GM10847 (cell line): ENCODE measurements around the gene UBE4A.

Source experiments
- POLR2A ChIP-seq: IDR thresholded peaks from 2 replicates; pipeline ENCODE4 v1.6.1; 2011; ENCODE audit not compliant: insufficient read length; ENCODE audit errors: extremely low read depth

The UBE4A gene

GRCh38 chr11:118334745-118335144, 24.7 kb upstream of the UBE4A start:
- TF ChIP-seq POLR2A, result no peak

- TF ChIP-seq POLR2A, result no peak
Measured at GRCh38 chr11:118338637-118339061, 20.8 kb upstream of the UBE4A start.

GRCh38 chr11:118339281-118339961, 20.0 kb upstream of the UBE4A start:
- TF ChIP-seq POLR2A, result no peak

GRCh38 chr11:118340449-118340848, 19.0 kb upstream of the UBE4A start:
- no peak for TF ChIP-seq POLR2A

DNA sequence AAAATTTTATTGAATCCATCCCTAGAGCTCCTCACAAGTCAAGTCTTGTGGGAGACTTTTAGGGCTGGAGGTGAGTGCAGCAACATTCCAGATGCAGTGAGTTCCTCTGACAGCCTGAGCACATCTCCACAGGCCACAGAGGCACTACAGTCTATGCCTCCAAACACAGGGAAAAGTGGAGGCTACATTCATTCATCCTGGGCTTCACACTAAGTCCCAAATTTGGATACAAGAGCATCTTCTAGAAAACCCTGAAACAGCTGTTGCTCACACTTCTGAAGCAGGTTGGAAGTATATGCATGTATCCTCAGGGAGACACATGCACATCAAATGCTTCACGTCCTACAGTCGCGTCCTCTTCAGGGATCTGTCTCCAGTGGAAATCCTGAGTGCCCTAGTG, 18.1 kb upstream of the UBE4A start:
- no peak for TF ChIP-seq POLR2A

DNA sequence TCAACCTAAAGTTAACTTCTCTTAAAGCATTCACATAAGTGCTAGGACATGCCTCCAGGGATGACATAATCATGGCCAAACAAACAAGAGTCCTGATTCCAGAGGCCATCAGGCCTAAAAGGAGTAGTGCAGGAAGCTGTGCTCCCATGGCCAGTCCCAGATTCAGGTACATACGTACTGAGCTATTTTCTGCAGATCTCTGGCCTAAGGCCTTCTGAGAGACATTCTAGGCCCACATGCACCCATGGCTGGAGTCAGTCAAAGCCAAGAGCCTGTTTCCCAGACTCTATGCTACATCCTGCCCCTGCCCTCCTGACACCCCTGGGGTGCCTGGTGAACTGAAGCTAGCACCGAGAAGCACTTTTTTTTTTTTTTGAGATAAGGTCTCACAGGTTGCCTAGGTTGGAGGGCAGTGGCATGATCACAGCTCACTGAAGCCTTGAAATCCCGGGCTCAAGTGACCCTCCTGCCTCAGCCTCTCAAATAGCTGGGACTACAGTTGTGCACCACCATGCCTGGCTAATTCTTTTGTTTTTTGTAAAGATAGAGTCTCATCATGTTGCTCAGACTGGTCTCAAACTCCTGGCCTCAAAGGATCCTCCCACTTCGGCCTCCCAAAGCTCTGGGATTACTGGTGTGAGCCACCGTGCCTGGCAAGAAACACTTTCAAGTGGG, 17.4 kb upstream of the UBE4A start:
- TF ChIP-seq POLR2A, result no peak

DNA sequence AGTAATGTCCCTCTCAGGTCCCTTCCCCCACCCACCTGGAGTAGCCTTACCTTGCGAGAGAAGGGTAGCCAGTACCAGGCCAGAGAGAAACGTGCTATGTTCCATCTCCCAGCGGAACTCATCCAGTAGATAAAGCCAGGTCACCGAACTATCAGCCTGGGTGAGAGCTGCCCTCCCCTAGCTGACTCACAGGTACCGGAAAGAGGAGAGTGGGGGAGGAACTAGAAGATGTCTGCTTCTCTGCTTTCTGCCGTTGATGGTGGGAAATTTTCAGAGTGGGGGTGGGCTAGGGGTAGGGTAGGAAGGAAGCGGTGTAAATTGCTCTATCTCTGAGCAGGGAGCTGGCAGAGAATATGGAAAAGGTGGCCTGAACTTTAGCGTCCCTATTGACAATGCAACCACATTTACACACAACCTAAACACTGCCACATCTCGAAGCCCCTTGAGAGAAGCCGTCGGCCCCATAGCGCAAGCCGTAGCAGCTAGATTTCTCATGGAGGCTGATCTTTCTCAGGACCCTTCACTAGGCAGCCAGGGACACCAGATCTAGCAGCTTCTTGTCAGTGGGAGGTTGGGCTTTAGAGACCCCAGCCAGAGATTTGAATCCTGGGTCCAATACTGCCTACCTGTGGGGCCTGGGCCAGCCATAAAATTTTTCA, 16.8 kb upstream of the UBE4A start, which contains the start of gene CD3D:
Gene CD3D, minus strand, starts transcription at position 203 of the 659 bp plus-strand sequence. Its CDS starts 98 bp downstream, at position 105.
- TF ChIP-seq POLR2A, result no peak

DNA sequence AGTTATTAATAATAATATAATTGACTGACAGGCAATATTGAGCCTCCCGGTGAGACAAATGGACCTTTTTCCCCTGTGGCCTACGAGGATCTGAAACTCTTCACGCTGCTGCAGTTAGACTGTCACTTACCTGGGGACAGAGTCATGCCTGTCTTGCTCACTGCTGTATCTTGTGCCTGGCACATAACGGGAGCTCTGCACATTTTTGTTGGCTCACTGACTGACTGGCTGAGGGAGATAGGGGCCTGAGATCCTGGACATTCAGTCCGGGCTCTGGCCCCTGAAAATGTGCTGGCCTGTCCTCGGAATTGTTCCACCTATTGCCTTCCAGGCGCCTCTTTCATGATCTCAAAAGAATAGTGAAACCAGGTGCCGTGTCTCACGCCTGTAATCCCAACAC, 16.2 kb upstream of the UBE4A start:
- TF ChIP-seq POLR2A, result no peak

DNA sequence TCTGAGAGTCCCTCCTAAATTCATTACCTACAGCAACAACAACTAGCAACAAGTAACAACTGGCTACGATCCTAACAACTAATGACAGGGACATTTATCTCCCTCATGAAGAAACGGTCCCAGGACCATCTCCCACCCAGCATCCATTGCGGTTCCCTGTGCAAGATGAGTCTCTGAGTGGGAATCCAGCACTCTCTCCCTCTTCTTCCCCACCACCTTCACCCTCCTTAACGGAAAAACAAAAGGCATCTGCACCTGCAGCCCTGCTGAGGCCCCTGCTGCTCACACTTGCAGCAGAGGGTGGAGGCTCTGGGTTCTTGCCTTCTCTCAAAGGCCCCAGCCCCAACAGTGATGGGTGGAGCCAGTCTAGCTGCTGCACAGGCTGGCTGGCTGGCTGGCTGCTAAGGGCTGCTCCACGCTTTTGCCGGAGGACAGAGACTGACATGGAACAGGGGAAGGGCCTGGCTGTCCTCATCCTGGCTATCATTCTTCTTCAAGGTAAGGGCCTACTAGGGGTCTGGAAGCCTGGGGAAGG, 15.4 kb upstream of the UBE4A start, which contains the start of gene CD3G:
Gene CD3G, plus strand, starts transcription at position 364 of the 535 bp plus-strand sequence. Its CDS starts 80 bp downstream, at position 444.
- no peak for TF ChIP-seq POLR2A

GRCh38 chr11:118349475-118349874, 9.9 kb upstream of the UBE4A start:
- TF ChIP-seq POLR2A, result no peak

DNA sequence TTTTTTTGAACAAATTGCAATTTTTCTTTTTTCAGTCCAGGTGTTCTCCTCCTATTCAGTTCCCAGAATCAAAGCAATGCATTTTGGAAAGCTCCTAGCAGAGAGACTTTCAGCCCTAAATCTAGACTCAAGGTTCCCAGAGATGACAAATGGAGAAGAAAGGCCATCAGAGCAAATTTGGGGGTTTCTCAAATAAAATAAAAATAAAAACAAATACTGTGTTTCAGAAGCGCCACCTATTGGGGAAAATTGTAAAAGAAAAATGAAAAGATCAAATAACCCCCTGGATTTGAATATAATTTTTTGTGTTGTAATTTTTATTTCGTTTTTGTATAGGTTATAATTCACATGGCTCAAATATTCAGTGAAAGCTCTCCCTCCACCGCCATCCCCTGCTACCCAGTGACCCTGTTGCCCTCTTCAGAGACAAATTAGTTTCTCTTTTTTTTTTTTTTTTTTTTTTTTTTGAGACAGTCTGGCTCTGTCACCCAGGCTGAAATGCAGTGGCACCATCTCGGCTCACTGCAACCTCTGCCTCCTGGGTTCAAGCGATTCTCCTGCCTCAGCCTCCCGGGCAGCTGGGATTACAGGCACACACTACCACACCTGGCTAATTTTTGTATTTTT, 6.2 kb upstream of the UBE4A start:
- TF ChIP-seq POLR2A, result no peak

GRCh38 chr11:118358071-118358470, 1.3 kb upstream of the UBE4A start:
- no peak for TF ChIP-seq POLR2A

DNA sequence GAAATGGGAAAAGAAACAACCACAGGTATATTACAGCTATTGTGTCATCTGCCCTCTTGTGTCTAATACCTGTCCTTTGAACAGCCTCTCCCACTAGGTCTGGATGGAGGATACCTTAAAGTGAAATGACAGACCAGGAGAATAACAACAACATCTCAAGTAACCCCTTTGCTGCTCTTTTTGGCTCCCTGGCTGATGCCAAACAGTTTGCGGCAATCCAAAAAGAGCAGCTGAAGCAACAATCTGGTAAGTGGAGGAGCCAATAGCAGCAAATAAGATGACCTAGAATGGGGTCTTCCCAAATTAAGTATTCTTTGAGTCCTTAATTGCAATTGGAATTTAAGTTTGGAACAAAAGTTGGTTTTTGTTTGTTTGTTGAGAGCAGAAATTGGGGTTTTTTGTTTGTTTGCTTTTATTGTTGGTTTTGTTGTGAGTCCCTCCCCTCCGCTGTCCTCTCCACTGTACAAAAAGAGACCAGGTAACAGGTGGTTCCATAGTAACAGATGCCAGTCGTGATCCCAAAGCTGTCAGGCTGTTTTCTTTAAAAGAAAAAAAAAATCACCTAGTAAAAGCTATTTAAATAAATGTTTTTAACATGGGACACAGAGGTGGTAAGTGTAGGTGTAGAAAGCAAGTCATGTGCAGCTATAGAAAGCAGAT, 5.7 kb downstream of the UBE4A start:
- TF ChIP-seq POLR2A, result no peak

GRCh38 chr11:118366287-118366686, 6.9 kb downstream of the UBE4A start:
- no peak for TF ChIP-seq POLR2A

- TF ChIP-seq POLR2A, result no peak
Measured at GRCh38 chr11:118370774-118371173, 11.4 kb downstream of the UBE4A start.
